BLaER1 (cell line): ENCODE data around the gene IRX1.
A peak's percentile ranks its signal among the peaks of the same experiment; 100 is the strongest.

Source experiments
- H3K27ac ChIP-seq: shearing (Covaris generic); formaldehyde crosslinking; 2 replicates; pipeline ENCODE4 v1.8.1; 2022
- H3K27me3 ChIP-seq: shearing (Covaris generic); formaldehyde crosslinking; 2 replicates; pipeline ENCODE4 v1.8.1; 2022
- H3K36me3 ChIP-seq: shearing (Covaris generic); formaldehyde crosslinking; 2 replicates; pipeline ENCODE4 v1.8.1; 2022
- H3K4me1 ChIP-seq: shearing (Covaris generic); formaldehyde crosslinking; 2 replicates; pipeline ENCODE4 v1.8.1; 2022
- H3K4me2 ChIP-seq: shearing (Covaris generic); formaldehyde crosslinking; 2 replicates; pipeline ENCODE4 v1.8.1; 2022
- H3K4me3 ChIP-seq: shearing (Covaris generic); formaldehyde crosslinking; 2 replicates; pipeline ENCODE4 v1.8.1; 2022
- H3K9ac ChIP-seq: shearing (Covaris generic); formaldehyde crosslinking; 2 replicates; pipeline ENCODE4 v1.8.1; 2022
- H3K9me3 ChIP-seq: shearing (Covaris generic); formaldehyde crosslinking; 2 replicates; pipeline ENCODE4 v1.8.1; 2022
- H4K20me1 ChIP-seq: shearing (Covaris generic); formaldehyde crosslinking; 2 replicates; pipeline ENCODE4 v1.8.1; 2022
- Cebpa-rat ChIP-seq: shearing (Covaris generic); IDR thresholded peaks from 2 replicates; pipeline ENCODE4 v1.8.1; 2022

IRX1 gene

DNA sequence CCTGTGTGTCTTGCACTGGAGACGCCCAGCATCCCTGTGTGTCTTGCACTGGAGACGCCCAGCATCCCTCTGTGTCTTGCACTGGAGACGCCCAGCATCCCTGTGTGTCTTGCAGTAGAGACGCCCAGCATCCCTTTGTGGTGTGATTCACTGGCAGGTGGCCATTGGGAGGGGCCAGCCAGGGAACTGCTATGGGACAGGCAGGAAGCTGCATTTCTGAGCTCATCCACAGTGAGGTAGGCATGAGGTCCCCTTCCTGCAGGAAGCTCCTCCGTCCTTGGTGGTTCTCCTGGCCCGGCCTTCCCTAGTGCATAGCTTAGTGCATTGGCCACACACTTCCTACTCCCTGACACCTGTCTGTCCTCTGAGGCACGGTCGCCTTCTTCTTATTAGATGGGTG lies 43.5 kb downstream of the IRX1 start:
- no peak overlapping the region for H3K9ac ChIP-seq
- H4K20me1 ChIP-seq: no peaks in the 10 kb centered on the region
- H3K36me3 ChIP-seq: no peaks in the 10 kb centered on the region
- no peak overlapping the region for H3K4me3 ChIP-seq
- no peaks in the 10 kb centered on the region for H3K27me3 ChIP-seq
- H3K9me3 ChIP-seq: 0 out of 2 replicates have a peak, but pooled peaks cover 5% of the 10 kb centered on the region
- H3K4me1 ChIP-seq: peaks cover 9% of the 10 kb centered on the region; the same call in 1 of the 2 replicates
- TF ChIP-seq Cebpa-rat: no peak
- no peak overlapping the region for H3K4me2 ChIP-seq
- no peak overlapping the region for H3K27ac ChIP-seq

DNA sequence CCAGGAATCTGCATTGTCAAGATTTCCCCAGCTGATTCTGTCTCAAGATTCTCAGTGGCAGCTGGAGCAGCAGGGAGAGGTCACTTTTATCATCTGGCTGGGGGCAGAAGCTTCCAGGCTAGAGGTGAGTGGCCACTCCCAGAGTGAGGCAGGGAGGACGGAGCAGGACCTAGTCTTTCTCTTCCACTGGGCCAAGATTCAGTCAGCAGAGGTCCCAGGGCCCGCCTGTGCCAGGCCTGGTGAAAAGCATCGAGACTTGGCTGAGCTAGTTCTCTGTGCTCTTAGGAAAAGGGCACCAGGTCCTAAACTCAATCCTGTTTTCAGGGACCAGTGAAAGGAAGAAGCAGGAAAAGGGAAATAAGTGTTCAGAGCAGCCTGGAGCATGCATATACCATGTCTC lies 46.6 kb downstream of the IRX1 start:
- peak overlapping the region; percentile 24; the same call in 1 of the 2 replicates for H3K4me2 ChIP-seq
- H3K4me3 ChIP-seq: no peak overlapping the region
- no peak overlapping the region for H3K27ac ChIP-seq
- H3K9ac ChIP-seq: no peak overlapping the region
- H3K4me1 ChIP-seq: peaks cover 9% of the 10 kb centered on the region; the same call in 1 of the 2 replicates
- H3K36me3 ChIP-seq: no peaks in the 10 kb centered on the region
- H3K27me3 ChIP-seq: no peaks in the 10 kb centered on the region
- no peaks in the 10 kb centered on the region for H4K20me1 ChIP-seq
- TF ChIP-seq Cebpa-rat: no peak
- H3K9me3 ChIP-seq: no peaks in the 10 kb centered on the region

- no peak for TF ChIP-seq Cebpa-rat
Measured at GRCh38 chr5:3650320-3650719, 54.7 kb downstream of the IRX1 start.

GRCh38 chr5:3650868-3651267 lies 55.2 kb downstream of the IRX1 start:
- H3K27ac ChIP-seq: no peak overlapping the region
- no peak overlapping the region for H3K9ac ChIP-seq
- no peaks in the 10 kb centered on the region for H3K36me3 ChIP-seq
- peaks cover 14% of the 10 kb centered on the region for H3K4me1 ChIP-seq
- H3K4me3 ChIP-seq: no peak overlapping the region
- H3K4me2 ChIP-seq: no peak overlapping the region
- H3K27me3 ChIP-seq: no peaks in the 10 kb centered on the region
- H3K9me3 ChIP-seq: no peaks in the 10 kb centered on the region
- TF ChIP-seq Cebpa-rat: no peak
- no peaks in the 10 kb centered on the region for H4K20me1 ChIP-seq

More at GRCh38 chr5:3650320-3650719, 54.7 kb downstream of the IRX1 start:
- Histone ChIP-seq H3K36me3 (no peaks in the 10 kb centered on the region), H3K9me3 (no peaks in the 10 kb centered on the region), H3K27ac (no peak overlapping the region), H3K27me3 (no peaks in the 10 kb centered on the region), H3K4me3 (no peak overlapping the region), H3K4me1 (peaks cover 14% of the 10 kb centered on the region), H3K4me2 (no peak overlapping the region), H3K9ac (no peak overlapping the region), H4K20me1 (no peaks in the 10 kb centered on the region)
